Fibroblast of villous mesenchyme (primary cell): ENCODE measurements around the gene HIVEP3. TPM values are rescaled to one million over a fixed set of nuclear protein-coding genes. Genes with fewer than 3 reads are reported as not detected.

ENCODE experiments used
- DNase-seq: peaks from one replicate; pipeline ENCODE4 v3.0.0-alpha.2; 2010; ENCODE audit warnings: low read depth
- H3K4me3 ChIP-seq: 2 replicates; pipeline ENCODE4 v1.5.1; 2011; ENCODE audit warnings: low read depth, mild to moderate bottlenecking, low read length
- total RNA-seq: library from RNA; depleted of rRNA; stranded (reverse); fragments of >200 nt; gene quantifications from 2 replicates; pipeline ENCODE4 v1.2.3, GENCODE V29; 2012
- TF ChIP-seq, protein P1 (sequence below): IDR thresholded peaks from 2 replicates; pipeline ENCODE4 v1.5.1; 2012; ENCODE audit warnings: low read depth, mild to moderate bottlenecking, low read length; ENCODE audit not compliant: insufficient read depth

HIVEP3 gene
- total RNA-seq, 1 donor, result 0.86 TPM

DNA sequence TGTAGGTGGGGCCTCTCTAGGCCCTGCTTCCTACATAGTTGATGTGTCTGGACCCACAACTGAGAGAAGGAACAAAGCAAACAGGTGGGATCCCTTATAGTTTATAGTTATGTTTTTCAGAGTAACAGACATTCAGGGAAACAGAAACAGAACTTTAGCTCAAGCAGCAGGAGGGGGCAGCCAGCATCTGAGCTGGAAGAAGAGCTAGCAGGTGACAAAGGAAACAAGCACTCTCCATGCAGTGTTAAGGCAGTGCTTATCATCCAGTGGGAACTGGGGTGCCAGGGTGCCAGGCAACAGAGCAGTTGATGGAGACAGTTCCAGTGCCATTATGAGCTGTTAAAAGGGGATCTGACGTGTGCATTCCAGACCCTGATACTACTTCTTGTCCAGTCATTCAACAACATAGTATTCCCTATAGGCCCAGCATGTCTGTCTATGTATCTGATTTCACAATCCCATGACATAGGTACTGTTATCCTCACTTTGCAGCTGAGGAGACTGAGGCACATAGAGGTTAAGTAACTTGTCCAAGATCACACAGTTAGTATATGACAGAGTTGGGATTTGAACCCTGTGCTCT lies 13.5 kb downstream of the HIVEP3 start:
- no peak for DNase-seq
- no peak overlapping the region for H3K4me3 ChIP-seq
- TF ChIP-seq, protein P1, sequence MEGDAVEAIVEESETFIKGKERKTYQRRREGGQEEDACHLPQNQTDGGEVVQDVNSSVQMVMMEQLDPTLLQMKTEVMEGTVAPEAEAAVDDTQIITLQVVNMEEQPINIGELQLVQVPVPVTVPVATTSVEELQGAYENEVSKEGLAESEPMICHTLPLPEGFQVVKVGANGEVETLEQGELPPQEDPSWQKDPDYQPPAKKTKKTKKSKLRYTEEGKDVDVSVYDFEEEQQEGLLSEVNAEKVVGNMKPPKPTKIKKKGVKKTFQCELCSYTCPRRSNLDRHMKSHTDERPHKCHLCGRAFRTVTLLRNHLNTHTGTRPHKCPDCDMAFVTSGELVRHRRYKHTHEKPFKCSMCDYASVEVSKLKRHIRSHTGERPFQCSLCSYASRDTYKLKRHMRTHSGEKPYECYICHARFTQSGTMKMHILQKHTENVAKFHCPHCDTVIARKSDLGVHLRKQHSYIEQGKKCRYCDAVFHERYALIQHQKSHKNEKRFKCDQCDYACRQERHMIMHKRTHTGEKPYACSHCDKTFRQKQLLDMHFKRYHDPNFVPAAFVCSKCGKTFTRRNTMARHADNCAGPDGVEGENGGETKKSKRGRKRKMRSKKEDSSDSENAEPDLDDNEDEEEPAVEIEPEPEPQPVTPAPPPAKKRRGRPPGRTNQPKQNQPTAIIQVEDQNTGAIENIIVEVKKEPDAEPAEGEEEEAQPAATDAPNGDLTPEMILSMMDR, result no peak

DNA sequence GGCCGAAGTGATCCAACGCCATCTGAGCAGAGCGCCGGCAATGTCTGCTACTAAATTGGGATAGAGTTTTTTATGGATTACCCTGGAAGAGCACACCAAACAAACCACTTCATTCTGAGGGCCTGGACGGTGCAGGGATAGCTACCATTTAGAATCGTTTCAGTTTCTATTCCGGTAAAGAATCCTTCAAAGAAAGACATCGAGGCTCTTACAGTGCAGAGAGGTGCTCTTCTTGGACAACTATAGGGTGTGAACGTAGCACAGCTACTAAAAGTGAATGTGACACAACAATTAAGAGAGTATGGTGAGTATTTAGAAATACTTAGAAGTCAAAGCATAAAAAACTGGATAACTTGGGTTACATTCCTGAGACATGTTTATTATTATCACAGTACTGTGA lies 16.1 kb downstream of the HIVEP3 start:
- TF ChIP-seq, protein P1, result no peak
- no peak overlapping the region for H3K4me3 ChIP-seq
- DNase-seq, result peak; percentile 23

DNA sequence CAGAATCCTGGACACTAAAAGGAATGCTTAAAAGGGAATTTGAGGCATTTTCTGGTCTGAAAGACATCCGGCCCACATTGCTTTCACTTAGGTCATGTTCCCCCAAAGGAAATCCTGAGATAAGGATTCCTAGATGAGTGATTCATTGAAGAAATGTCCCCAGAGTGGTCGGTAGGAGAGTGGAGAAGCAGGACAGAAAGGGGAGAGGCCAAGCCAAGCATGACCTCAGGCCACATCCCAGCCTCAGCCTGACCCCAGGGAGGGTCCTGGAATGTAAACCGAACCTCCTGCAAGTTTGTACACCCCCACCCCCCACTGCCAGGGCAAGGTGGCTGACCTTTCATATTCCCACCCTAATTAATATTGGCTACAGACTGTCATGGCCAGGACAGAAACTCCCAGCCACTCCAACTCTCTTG lies 16.6 kb downstream of the HIVEP3 start:
- H3K4me3 ChIP-seq, result peak overlapping the region; percentile 33
- DNase-seq, result peak; percentile 83

DNA sequence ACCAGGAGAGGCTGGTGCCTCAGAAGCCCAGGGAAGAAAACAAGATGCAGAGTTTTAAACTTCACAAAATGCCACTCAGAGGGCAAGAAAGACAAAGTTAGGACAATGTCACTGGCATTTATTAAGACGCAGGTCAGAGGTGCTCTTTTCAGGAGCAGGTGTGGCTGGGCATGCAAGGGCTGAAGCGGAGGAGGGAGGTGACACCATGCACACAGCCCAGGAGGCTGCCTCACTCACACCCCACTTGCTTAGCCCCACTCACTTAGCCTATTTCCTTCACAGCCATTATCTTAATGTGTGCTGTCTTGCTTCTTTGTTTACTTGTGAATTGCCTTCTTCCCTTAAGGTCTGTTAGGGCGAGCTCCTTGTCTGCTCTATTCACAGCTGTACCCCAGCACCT lies 17.2 kb downstream of the HIVEP3 start:
- TF ChIP-seq, protein P1, result no peak
- peak overlapping the region; percentile 33 for H3K4me3 ChIP-seq
- no peak for DNase-seq

More for the DNA sequence above, 16.6 kb downstream of the HIVEP3 start:
- TF ChIP-seq, protein P1, result no peak

DNA sequence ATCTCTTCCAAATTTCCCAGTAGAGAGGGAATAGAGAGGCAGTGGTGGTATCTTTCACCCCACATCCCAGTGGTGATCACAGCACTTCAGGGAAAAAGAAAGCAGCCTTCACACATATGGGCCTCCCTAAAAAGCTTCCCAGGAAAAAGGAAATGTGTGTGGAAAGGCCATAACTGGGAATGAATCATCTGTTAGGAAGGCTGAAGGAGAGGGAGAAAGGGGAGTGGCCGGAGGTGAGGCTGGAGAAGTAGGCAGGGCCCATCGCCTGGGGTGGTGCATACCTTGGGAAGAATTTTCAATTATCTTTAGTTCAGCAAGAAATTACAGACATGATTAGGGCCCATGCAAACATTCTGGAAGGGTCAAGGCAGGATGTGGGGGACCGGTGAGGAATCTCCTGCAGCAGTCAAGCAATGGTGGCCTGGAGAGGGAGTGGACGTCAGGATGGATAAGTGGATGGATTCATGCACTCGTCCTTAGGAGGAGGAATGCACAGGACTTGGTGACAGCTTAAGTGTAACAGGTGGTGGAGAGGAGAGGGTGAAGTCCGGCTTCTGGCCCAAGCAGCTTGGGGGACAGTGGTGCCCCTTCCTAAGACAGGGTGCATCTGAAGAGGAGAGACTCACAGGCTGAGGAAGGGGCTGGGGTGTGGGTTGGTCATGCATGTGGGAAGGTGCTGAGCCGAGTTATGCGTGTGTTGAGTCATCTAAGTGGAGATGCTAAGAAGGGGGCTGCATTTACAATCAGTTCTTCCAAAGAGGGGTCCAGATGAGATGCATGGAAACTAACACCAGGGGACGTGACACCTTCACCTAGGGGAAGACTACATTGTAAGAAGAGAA lies 17.9 kb downstream of the HIVEP3 start:
- DNase-seq, result peak; percentile 76

DNA sequence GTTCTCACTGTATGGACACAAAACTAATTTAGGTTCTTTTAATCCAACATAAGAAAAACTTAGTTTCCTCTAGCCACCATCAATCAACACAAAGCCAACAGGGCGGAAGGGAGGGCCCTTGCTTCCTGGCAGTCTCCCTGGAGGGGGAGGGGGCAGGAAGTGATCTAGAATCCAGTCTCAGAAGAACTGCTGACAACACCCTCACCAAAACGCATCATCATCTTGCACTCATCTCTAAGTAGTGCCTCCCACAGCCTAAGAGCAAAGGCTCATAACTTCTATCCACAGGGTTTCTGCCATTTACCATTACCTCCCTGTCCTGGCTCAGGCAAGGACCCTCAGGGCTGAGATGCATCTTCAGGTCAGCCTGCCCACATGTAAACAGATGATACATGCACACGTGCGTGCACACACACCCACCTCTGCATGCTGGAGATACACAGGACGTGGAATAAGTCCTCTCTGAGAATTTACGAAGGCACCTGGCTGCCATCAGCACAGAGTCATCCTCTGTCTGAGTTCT lies 20.5 kb downstream of the HIVEP3 start:
- H3K4me3 ChIP-seq, result no peak overlapping the region
- DNase-seq, result peak; percentile 70
- TF ChIP-seq, protein P1, result no peak

More for the DNA sequence above, 17.9 kb downstream of the HIVEP3 start:
- peak overlapping the region; percentile 33 for H3K4me3 ChIP-seq
- TF ChIP-seq, protein P1, result no peak
